Loucy (cell line): ENCODE results near the gene TSPAN32.

Experiments
- CTCF ChIP-seq: fragments of 200-600 bp; sonication (generic); conservative IDR thresholded peaks from 2 replicates; pipeline ENCODE4 v1.5.1; 2014; ENCODE audit warnings: mild to moderate bottlenecking, antibody characterized with exemption, low read length
- EZH2phosphoT487 ChIP-seq: fragments of 200-600 bp; IDR thresholded peaks from 2 replicates; pipeline ENCODE4 v1.6.1; 2018; ENCODE audit warnings: antibody characterized with exemption, mild to moderate bottlenecking, moderate library complexity, borderline replicate concordance

GRCh38 chr11:2328021-2328420, 26.2 kb downstream of the TSPAN32 start:
- no peak for TF ChIP-seq CTCF
- no peak for TF ChIP-seq EZH2phosphoT487
